Measurements from ENCODE around the gene PSMD8. TPM values are rescaled to one million over a fixed set of nuclear protein-coding genes. Genes with fewer than 3 reads are reported as not detected.
A peak's percentile ranks its signal among the peaks of the same experiment; 100 is the strongest.

PSMD8 gene
- total and polyA plus RNA-seq, 4 donors, result 89.3 to 134 (median 119) TPM

DNA sequence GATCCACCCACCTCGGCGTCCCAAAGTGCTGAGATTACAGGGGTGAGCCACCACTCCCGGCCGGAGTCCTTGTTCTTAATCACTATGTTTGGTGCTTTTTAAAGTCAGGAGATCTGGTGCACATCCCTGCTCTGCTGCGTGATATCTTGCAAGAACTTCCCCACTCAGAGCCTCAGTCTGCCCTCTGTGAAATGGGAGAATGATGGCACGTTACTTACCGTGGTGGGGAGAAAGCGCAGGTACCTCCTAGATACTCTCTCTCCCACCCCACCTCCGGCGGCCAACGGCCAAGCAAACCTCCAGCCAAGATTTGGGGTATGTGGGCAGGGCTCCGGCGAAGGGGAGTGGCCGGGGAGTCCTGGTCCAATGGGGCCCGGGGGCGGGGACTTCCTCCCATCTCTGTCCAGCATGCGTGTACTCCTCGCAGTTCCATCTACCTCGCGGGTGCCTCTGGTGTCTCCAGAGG, 58.9 kb downstream of the PSMD8 start, which contains the start of gene RYR1:
Gene RYR1 (plus strand): TSS at position 424 of the 466 bp plus-strand sequence. CDS start 139 bp downstream, outside the sequence.
- H3K27me3 ChIP-seq (ENCODE audit: control insufficient read depth in 4 of 4, insufficient read depth in 4 of 4, low read length in 3 of 4), result peaks cover 0 to 9% (median 4%) of the 10 kb centered on the region in 4 donors
- no peaks in the 10 kb centered on the region for H3K36me3 ChIP-seq (ENCODE audit: control insufficient read depth in 4 of 4, insufficient read depth in 3 of 4, low read depth in 1 of 4, low read length in 3 of 4)
- H3K4me1 ChIP-seq (ENCODE audit: control insufficient read depth in 4 of 4, insufficient read depth in 4 of 4, low read length in 3 of 4), result peaks cover 0 to 2% (median 0%) of the 10 kb centered on the region in 4 donors
- TF ChIP-seq TAF1 (conservative IDR thresholded peaks at IDR 0.05) (no peak), REST (IDR thresholded peaks at IDR 0.05) (no peak), FOXA1 (IDR thresholded peaks at IDR 0.05) (no peak), HNF4A (conservative IDR thresholded peaks at IDR 0.05) (no peak), RAD21 (IDR thresholded peaks at IDR 0.05) (no peak), FOXA2 (IDR thresholded peaks at IDR 0.05) (no peak), RXRA (IDR thresholded peaks at IDR 0.05) (no peak), JUND (IDR thresholded peaks at IDR 0.05) (no peak), ATF3 (IDR thresholded peaks at IDR 0.05) (no peak), NR2F2 (IDR thresholded peaks at IDR 0.05) (no peak), HNF4G (IDR thresholded peaks at IDR 0.05) (no peak)
- TF ChIP-seq, protein P1, sequence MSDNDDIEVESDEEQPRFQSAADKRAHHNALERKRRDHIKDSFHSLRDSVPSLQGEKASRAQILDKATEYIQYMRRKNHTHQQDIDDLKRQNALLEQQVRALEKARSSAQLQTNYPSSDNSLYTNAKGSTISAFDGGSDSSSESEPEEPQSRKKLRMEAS (IDR thresholded peaks at IDR 0.05), result no peak
- H3K9me3 ChIP-seq (ENCODE audit: control insufficient read depth in 4 of 4, low read length in 3 of 4), result no peaks in the 10 kb centered on the region
- H3K27ac ChIP-seq (ENCODE audit: low read depth in 1 of 2, low read length in 2 of 2), result no peak within 1 kb of the TSS
- no peak within 1 kb of the TSS for H3K4me3 ChIP-seq (ENCODE audit: low read depth in 1 of 3, low read length in 3 of 3)
- DNase-seq (ENCODE audit: low spot score), result peak; percentile 44
- WGBS, result 16% methylated on average over 20 of the region's 20 CpGs
- no peak within 1 kb of the TSS for H3K9ac ChIP-seq (ENCODE audit: low read depth in 1 of 2, low read length in 2 of 2)

Other genes starting within 250 kb of the PSMD8 start
- not detected for gene DPF1, start 150.3 kb upstream of the PSMD8 start, total RNA-seq
- gene DPF1, start 150.3 kb upstream of the PSMD8 start, polyA plus RNA-seq, result not detected
- gene PPP1R14A, start 118.2 kb upstream of the PSMD8 start, total RNA-seq, result 1 to 10 TPM; 2.7 to 3.0 TPM
- gene PPP1R14A, start 118.2 kb upstream of the PSMD8 start, polyA plus RNA-seq, result 1 to 10 TPM; 9.7 to 10.0 TPM
- 10 to 100 TPM in 1 of 2 donors, 1 to 10 TPM in 1; 7.0 to 43.0 TPM for gene SPINT2, start 110.0 kb upstream of the PSMD8 start, total RNA-seq
- gene SPINT2, start 110.0 kb upstream of the PSMD8 start, polyA plus RNA-seq, result 10 to 100 TPM in 1 of 2 donors, 1 to 10 TPM in 1; 7.1 to 14.2 TPM
- 1 to 10 TPM in 1 of 2 donors, not detected in 1; 1.6 TPM for gene C19orf33, start 70.3 kb upstream of the PSMD8 start, total RNA-seq
- under 1 TPM in 1 of 2 donors, not detected in 1; 0.36 TPM for gene C19orf33, start 70.3 kb upstream of the PSMD8 start, polyA plus RNA-seq
- 10 to 100 TPM; 34.1 to 42.8 TPM for gene YIF1B, start 58.6 kb upstream of the PSMD8 start, total RNA-seq
- gene YIF1B, start 58.6 kb upstream of the PSMD8 start, polyA plus RNA-seq, result 10 to 100 TPM; 43.0 to 74.1 TPM
- gene KCNK6, start 54.7 kb upstream of the PSMD8 start, total RNA-seq, result 1 to 10 TPM; 3.0 to 4.6 TPM
- 1 to 10 TPM; 1.2 to 2.5 TPM for gene KCNK6, start 54.7 kb upstream of the PSMD8 start, polyA plus RNA-seq
- gene CATSPERG, start 38.7 kb upstream of the PSMD8 start, total RNA-seq, result 1 to 10 TPM; 1.8 to 3.3 TPM
- gene CATSPERG, start 38.7 kb upstream of the PSMD8 start, polyA plus RNA-seq, result 1 to 10 TPM; 1.2 to 1.6 TPM
- gene GGN, start 13.5 kb downstream of the PSMD8 start, total RNA-seq, result not detected
- gene GGN, start 13.5 kb downstream of the PSMD8 start, polyA plus RNA-seq, result not detected
- under 1 TPM in 1 of 2 donors, not detected in 1; under 0.01 TPM for gene SPRED3, start 14.1 kb downstream of the PSMD8 start, total RNA-seq
- gene SPRED3, start 14.1 kb downstream of the PSMD8 start, polyA plus RNA-seq, result under 1 TPM in 1 of 2 donors, not detected in 1; 0.09 TPM
- gene FAM98C, start 28.5 kb downstream of the PSMD8 start, total RNA-seq, result 1 to 10 TPM; 4.2 to 7.1 TPM
- 1 to 10 TPM; 5.3 to 8.5 TPM for gene FAM98C, start 28.5 kb downstream of the PSMD8 start, polyA plus RNA-seq
- 1 to 10 TPM; 1.9 to 2.4 TPM for gene RASGRP4, start 51.6 kb downstream of the PSMD8 start, total RNA-seq
- 1 to 10 TPM in 1 of 2 donors, under 1 TPM in 1; 0.60 to 1.4 TPM for gene RASGRP4, start 51.6 kb downstream of the PSMD8 start, polyA plus RNA-seq
- gene RYR1, start 59.1 kb downstream of the PSMD8 start, total RNA-seq, result under 1 TPM; 0.33 to 0.70 TPM
- gene RYR1, start 59.1 kb downstream of the PSMD8 start, polyA plus RNA-seq, result under 1 TPM; 0.01 to 0.25 TPM
- gene MAP4K1, start 243.4 kb downstream of the PSMD8 start, total RNA-seq, result 1 to 10 TPM; 1.8 to 2.1 TPM
- gene MAP4K1, start 243.4 kb downstream of the PSMD8 start, polyA plus RNA-seq, result 1 to 10 TPM in 1 of 2 donors, under 1 TPM in 1; 0.89 to 3.1 TPM
- 100 to 1,000 TPM; 130 to 240 TPM for gene EIF3K, start 244.6 kb downstream of the PSMD8 start, total RNA-seq
- gene EIF3K, start 244.6 kb downstream of the PSMD8 start, polyA plus RNA-seq, result 100 to 1,000 TPM; 118 to 173 TPM

Measured in liver (tissue), 9 donors.